Parathyroid adenoma (tissue), 2 donors: ENCODE measurements around the gene IFRD2.

Experiments used
- H2AFZ ChIP-seq: fragments of 300-600 bp; sonication (generic); one replicate; pipeline ENCODE4 v1.7.0; 2017; ENCODE audit warnings: antibody characterized with exemption, mild to moderate bottlenecking
- H3K27ac ChIP-seq: fragments of 300-600 bp; sonication (generic); one replicate; pipeline ENCODE4 v1.7.0; 2017
- H3K27me3 ChIP-seq: fragments of 300-600 bp; sonication (generic); one replicate; pipeline ENCODE4 v1.7.0; 2017; ENCODE audit warnings: low read length; ENCODE audit not compliant: control insufficient read depth, insufficient read depth
- H3K36me3 ChIP-seq: fragments of 300-600 bp; sonication (generic); one replicate; pipeline ENCODE4 v1.7.0; 2017; ENCODE audit warnings: low read length; ENCODE audit not compliant: control insufficient read depth, insufficient read depth
- H3K4me1 ChIP-seq: fragments of 300-600 bp; sonication (generic); one replicate; pipeline ENCODE4 v1.7.0; 2017; ENCODE audit warnings: control low read depth
- H3K4me2 ChIP-seq: fragments of 300-600 bp; sonication (generic); one replicate; pipeline ENCODE4 v1.7.0; 2017; ENCODE audit warnings: low read length
- H3K4me3 ChIP-seq: fragments of 300-600 bp; sonication (generic); one replicate; pipeline ENCODE4 v1.7.0; 2017; ENCODE audit warnings: low read depth, low read length
- H3K79me2 ChIP-seq: fragments of 300-600 bp; sonication (generic); one replicate; pipeline ENCODE4 v1.7.0; 2017; ENCODE audit warnings: control low read depth
- H3K9ac ChIP-seq: fragments of 300-600 bp; sonication (generic); one replicate; pipeline ENCODE4 v1.7.0; 2017; ENCODE audit warnings: mild to moderate bottlenecking
- H3K9me3 ChIP-seq: fragments of 300-600 bp; sonication (generic); one replicate; pipeline ENCODE4 v1.7.0; 2017; ENCODE audit warnings: low read length; ENCODE audit not compliant: control insufficient read depth
- CTCF ChIP-seq: fragments of 300-600 bp; sonication (generic); IDR thresholded peaks from one replicate; pipeline ENCODE4 v1.7.0; 2017; ENCODE audit warnings: antibody characterized with exemption, mild to moderate bottlenecking
- donor health status: primary hyperparathyroidism.

Gene IFRD2

GRCh38 chr3:50304601-50305000 is 12.4 kb upstream of the IFRD2 start:
- H3K27ac ChIP-seq = no peak overlapping the region
- no peaks in the 10 kb centered on the region for H3K36me3 ChIP-seq
- H3K79me2 ChIP-seq = peaks cover 2% of the 10 kb centered on the region
- no peak overlapping the region for H2AFZ ChIP-seq
- H3K9me3 ChIP-seq = no peaks in the 10 kb centered on the region
- no peak for TF ChIP-seq CTCF
- H3K9ac ChIP-seq = no peak overlapping the region
- peaks cover 8% of the 10 kb centered on the region for H3K4me1 ChIP-seq
- no peak overlapping the region for H3K4me3 ChIP-seq
- H3K27me3 ChIP-seq = no peaks in the 10 kb centered on the region
- no peak overlapping the region for H3K4me2 ChIP-seq

- H3K27ac ChIP-seq = peak within 1 kb of the TSS; percentile 42
- TF ChIP-seq CTCF = no peak
- no peaks in the 10 kb centered on the region for H3K9me3 ChIP-seq
- H3K36me3 ChIP-seq = no peaks in the 10 kb centered on the region
- no peaks in the 10 kb centered on the region for H3K27me3 ChIP-seq
- peak within 1 kb of the TSS; percentile 67 for H3K4me3 ChIP-seq
- no peak within 1 kb of the TSS for H3K9ac ChIP-seq
- H2AFZ ChIP-seq = no peak within 1 kb of the TSS
- peak within 1 kb of the TSS; percentile 89 for H3K4me2 ChIP-seq
- H3K79me2 ChIP-seq = peaks cover 2% of the 10 kb centered on the region
- H3K4me1 ChIP-seq = peaks cover 15% of the 10 kb centered on the region
These were observed 11.0 kb upstream of the IFRD2 start, which contains the start of gene HYAL1 for GRCh38 chr3:50303013-50303815. TSS of gene HYAL1 (minus strand) at chr3:50303574. CDS start at chr3:50302956, 618 bp downstream.

- Histone ChIP-seq H3K4me1 (peaks cover 17% of the 10 kb centered on the region), H3K9ac (no peak overlapping the region), H2AFZ (no peak overlapping the region), H3K9me3 (no peaks in the 10 kb centered on the region), H3K4me3 (peak overlapping the region; percentile 67), H3K27me3 (no peaks in the 10 kb centered on the region), H3K27ac (peak overlapping the region; percentile 30), H3K79me2 (peaks cover 2% of the 10 kb centered on the region), H3K4me2 (peak overlapping the region; percentile 89), H3K36me3 (no peaks in the 10 kb centered on the region)
- TF ChIP-seq CTCF = no peak
These were observed 10.1 kb upstream of the IFRD2 start for GRCh38 chr3:50302095-50303012.

GRCh38 chr3:50300681-50301254 is 8.5 kb upstream of the IFRD2 start:
- Histone ChIP-seq H3K4me3 (no peak overlapping the region), H3K9me3 (no peaks in the 10 kb centered on the region), H3K79me2 (peaks cover 2% of the 10 kb centered on the region), H3K9ac (no peak overlapping the region), H3K4me2 (no peak overlapping the region), H3K27ac (peak overlapping the region; percentile 82), H3K36me3 (no peaks in the 10 kb centered on the region), H3K27me3 (no peaks in the 10 kb centered on the region), H2AFZ (no peak overlapping the region), H3K4me1 (peaks cover 17% of the 10 kb centered on the region)
- no peak for TF ChIP-seq CTCF
